ENCODE data around the gene IFI30. TPM values are rescaled to one million over a fixed set of nuclear protein-coding genes. Genes with fewer than 3 reads are reported as not detected.

IFI30 gene
- total and polyA plus RNA-seq, 7 donors, result 9.1 to 412 (median 45.7) TPM

GRCh38 chr19:18145391-18145999, 28.1 kb upstream of the IFI30 start:
- DNase-seq, result no peak
- no peaks in the 10 kb centered on the region for H3K9me3 ChIP-seq
- no peaks in the 10 kb centered on the region for H3K27me3 ChIP-seq
- no peaks in the 10 kb centered on the region for H3K4me1 ChIP-seq
- no peak overlapping the region for H3K27ac ChIP-seq
- H3K4me3 ChIP-seq, result no peak overlapping the region
- TF ChIP-seq POLR2AphosphoS5 (IDR thresholded peaks at IDR 0.05) (no peak), EP300 (IDR thresholded peaks at IDR 0.05) (no peak), POLR2A (IDR thresholded peaks at IDR 0.05) (no peak), CTCF (IDR thresholded peaks at IDR 0.05) (no peak)
- 94 to 96% methylated on average over 19 of the region's 19 CpGs for WGBS, 2 donors
- intact Hi-C loops (cut with DNase I), result no loop called here
- peaks cover 8 to 41% (median 13%) of the 10 kb centered on the region in 4 donors for H3K36me3 ChIP-seq

GRCh38 chr19:18147396-18147795, 26.2 kb upstream of the IFI30 start:
- H3K27me3 ChIP-seq, result no peaks in the 10 kb centered on the region
- no peak overlapping the region for H3K4me3 ChIP-seq
- WGBS, 2 donors, result 92 to 96% methylated on average over 13 of the region's 13 CpGs
- peaks cover 8 to 35% (median 13%) of the 10 kb centered on the region in 4 donors for H3K36me3 ChIP-seq
- H3K4me1 ChIP-seq, result peaks cover 0 to 10% (median 8%) of the 10 kb centered on the region in 4 donors
- TF ChIP-seq CTCF (IDR thresholded peaks at IDR 0.05), result no peak
- no peak for TF ChIP-seq EP300 (IDR thresholded peaks at IDR 0.05)
- TF ChIP-seq POLR2AphosphoS5 (IDR thresholded peaks at IDR 0.05), result no peak
- TF ChIP-seq POLR2A (IDR thresholded peaks at IDR 0.05), result no peak
- DNase-seq, result no peak
- intact Hi-C loops (cut with DNase I), result no loop called here
- no peaks in the 10 kb centered on the region for H3K9me3 ChIP-seq
- no peak overlapping the region for H3K27ac ChIP-seq

GRCh38 chr19:18149596-18149975, 24.0 kb upstream of the IFI30 start:
- TF ChIP-seq CTCF (IDR thresholded peaks at IDR 0.05), result no peak
- no peak for TF ChIP-seq POLR2AphosphoS5 (IDR thresholded peaks at IDR 0.05)
- TF ChIP-seq POLR2A (IDR thresholded peaks at IDR 0.05), result no peak
- TF ChIP-seq EP300 (IDR thresholded peaks at IDR 0.05), result no peak
- Histone ChIP-seq H3K36me3 (peaks cover 3 to 20% (median 10%) of the 10 kb centered on the region in 4 donors), H3K9me3 (no peaks in the 10 kb centered on the region), H3K27ac (no peak overlapping the region), H3K27me3 (no peaks in the 10 kb centered on the region), H3K4me1 (peaks cover 0 to 23% (median 20%) of the 10 kb centered on the region in 4 donors), H3K4me3 (no peak overlapping the region)
- no peak for DNase-seq
- intact Hi-C loops (cut with DNase I), result no loop called here
- WGBS, 2 donors, result 85 to 90% methylated on average over 16 of the region's 16 CpGs

GRCh38 chr19:18150776-18151624, 22.6 kb upstream of the IFI30 start:
- Histone ChIP-seq H3K36me3 (peaks cover 0 to 12% (median 5%) of the 10 kb centered on the region in 4 donors), H3K9me3 (no peaks in the 10 kb centered on the region), H3K4me1 (peaks cover 0 to 35% (median 29%) of the 10 kb centered on the region in 4 donors), H3K27me3 (no peaks in the 10 kb centered on the region), H3K4me3 (no peak overlapping the region), H3K27ac (peak overlapping the region; percentile 87 to 98 (median 95))
- TF ChIP-seq CTCF (IDR thresholded peaks at IDR 0.05), result no peak
- DNase-seq, result no peak
- intact Hi-C loops (cut with DNase I), result loop anchor here (2.0 to 5.0 kb wide), 2 partner anchors 41 to 74 kb away; partner anchors contain the start of gene MPV17L2
- WGBS, 2 donors, result 87 to 93% methylated on average over 18 of the region's 18 CpGs
